Fibroblast of gingiva (primary cell): Measurements from ENCODE around the gene MYRF.
A peak's percentile ranks its signal among the peaks of the same experiment; 100 is the strongest.

Experiments used
- DNase-seq: peaks from one replicate; pipeline ENCODE4 v3.0.0-alpha.2; 2011; ENCODE audit warnings: low read depth

The MYRF gene

GRCh38 chr11:61795459-61795858 lies 43.0 kb downstream of the MYRF start:
- no peak for DNase-seq

DNA sequence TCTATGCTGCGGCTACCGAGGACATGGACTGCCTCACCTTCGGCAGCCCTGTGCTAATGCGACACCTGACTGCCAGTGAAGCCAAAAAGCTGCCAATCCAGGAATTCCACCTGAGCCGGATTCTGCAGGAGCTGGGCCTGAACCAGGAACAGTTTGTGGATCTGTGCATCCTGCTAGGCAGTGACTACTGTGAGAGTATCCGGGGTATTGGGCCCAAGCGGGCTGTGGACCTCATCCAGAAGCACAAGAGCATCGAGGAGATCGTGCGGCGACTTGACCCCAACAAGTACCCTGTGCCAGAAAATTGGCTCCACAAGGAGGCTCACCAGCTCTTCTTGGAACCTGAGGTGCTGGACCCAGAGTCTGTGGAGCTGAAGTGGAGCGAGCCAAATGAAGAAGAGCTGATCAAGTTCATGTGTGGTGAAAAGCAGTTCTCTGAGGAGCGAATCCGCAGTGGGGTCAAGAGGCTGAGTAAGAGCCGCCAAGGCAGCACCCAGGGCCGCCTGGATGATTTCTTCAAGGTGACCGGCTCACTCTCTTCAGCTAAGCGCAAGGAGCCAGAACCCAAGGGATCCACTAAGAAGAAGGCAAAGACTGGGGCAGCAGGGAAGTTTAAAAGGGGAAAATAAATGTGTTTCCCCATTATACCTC lies 43.6 kb downstream of the MYRF start:
- DNase-seq, result no peak

GRCh38 chr11:61797263-61797944 lies 45.0 kb downstream of the MYRF start:
- peak; percentile 81 for DNase-seq

DNA sequence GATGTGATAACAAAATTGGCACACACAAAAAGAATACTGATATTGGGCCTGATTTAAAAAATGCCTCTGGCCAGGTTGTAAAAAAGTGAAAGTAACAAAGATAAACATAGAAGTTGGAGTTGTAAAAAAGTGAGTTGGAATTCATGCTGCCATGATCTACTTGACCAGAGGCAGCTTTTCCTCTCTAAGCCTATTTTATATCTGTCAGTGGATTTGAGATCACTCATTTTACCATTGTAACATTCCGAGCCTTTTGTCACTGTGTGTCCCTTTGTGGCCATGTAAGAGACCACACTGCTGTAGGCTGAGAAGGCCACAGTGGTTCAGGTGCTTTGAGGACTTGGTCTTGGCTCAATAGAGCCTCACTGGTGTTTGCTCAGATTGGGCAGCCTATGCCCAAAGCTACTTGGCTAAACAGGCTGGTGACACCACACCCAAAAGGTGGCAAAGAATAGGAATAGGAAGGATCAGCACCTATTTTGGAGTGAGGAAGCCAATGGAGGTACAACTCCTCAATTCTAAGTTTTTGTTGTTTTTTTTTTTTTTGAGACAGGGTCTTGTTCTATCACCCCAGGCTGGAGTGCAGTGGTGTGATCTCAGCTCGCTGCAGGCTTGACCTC lies 47.3 kb downstream of the MYRF start:
- DNase-seq, result no peak

DNA sequence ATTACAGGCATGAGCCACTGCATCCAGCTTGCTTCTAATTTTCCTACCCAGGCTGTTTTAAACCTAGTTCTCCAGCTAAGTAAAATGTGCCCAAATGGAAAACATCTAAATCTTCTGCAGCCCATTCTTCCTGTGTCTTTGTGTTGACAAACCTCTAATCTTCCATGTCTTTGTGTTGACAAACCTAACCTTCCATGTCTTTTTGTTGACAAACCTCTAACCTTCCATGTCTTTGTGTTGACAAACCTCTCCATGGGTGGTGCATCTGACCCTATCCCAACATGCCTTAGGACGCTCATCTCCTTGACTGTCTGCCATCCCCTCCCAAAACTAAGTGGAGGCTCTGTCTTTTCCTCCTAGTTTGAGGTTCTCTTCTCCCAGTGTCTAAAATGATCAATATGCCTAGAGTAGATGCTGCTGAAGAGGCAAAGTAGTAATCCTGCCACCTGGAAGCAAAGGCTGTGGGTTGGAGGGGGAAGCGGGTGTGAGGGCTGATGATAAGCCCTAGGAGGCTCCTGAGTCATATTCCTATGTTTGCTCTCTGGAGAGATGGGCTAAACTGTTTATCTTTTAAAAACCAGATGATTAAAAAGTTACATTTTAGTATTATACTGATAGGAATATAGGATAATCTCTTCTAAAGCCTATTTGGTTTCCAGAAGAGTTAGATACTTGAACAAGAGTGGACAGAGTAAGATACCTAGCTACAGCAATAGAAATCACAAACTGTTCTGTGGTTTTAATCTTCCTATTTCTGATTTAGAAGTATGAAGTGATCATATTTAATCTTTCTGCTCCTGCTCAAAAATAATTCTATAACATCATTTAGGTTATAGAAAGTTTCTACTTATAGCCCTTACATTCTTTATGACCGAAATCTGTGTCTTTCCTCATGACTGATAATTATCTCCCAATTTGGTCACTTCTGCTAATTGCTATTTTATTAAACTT lies 48.2 kb downstream of the MYRF start:
- no peak for DNase-seq

DNA sequence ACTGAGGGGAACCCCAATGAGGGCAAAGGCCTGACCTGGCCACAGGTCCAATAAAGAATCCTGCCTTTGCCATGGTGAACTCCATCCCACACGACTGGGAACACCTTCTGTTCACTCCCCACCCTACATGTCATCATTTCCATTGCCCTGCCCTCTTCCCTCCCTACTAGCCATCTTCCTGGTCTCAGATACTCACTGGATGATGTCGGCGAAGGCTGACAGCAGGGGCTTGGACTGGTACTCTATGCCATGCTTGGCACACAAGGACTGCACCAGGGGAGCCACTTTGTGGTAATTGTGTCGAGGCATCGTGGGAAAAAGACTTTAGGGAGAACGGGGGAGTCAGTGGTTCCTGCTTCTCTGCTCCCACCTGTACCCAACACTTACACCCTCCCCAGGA lies 50.2 kb downstream of the MYRF start:
- no peak for DNase-seq

- DNase-seq, result no peak
These were observed 51.6 kb downstream of the MYRF start for GRCh38 chr11:61803889-61804647.

GRCh38 chr11:61805146-61805545 lies 52.7 kb downstream of the MYRF start:
- DNase-seq, result no peak

DNA sequence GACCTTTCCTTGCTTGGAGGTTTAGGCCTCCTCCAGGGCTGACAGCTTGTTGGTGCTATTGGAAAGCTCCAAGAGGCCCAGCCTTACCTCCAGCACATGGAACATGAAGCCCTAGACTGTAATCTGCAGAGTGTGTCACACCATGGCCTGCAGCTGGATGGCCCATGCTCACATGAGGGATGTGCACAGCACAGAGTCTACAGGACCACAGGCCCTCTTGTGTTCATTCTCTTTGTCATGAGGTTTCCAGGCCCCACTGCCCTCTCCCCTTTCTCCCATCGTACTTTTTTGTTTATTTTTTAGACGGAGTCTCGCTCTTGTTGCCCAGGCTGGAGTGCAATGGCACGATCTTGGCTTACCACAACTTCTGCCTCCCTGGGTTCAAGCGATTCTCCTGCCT lies 54.3 kb downstream of the MYRF start:
- DNase-seq, result no peak

GRCh38 chr11:61810671-61811175 lies 58.3 kb downstream of the MYRF start:
- no peak for DNase-seq

- DNase-seq, result no peak
These were observed 59.4 kb downstream of the MYRF start for GRCh38 chr11:61811831-61812230.

DNA sequence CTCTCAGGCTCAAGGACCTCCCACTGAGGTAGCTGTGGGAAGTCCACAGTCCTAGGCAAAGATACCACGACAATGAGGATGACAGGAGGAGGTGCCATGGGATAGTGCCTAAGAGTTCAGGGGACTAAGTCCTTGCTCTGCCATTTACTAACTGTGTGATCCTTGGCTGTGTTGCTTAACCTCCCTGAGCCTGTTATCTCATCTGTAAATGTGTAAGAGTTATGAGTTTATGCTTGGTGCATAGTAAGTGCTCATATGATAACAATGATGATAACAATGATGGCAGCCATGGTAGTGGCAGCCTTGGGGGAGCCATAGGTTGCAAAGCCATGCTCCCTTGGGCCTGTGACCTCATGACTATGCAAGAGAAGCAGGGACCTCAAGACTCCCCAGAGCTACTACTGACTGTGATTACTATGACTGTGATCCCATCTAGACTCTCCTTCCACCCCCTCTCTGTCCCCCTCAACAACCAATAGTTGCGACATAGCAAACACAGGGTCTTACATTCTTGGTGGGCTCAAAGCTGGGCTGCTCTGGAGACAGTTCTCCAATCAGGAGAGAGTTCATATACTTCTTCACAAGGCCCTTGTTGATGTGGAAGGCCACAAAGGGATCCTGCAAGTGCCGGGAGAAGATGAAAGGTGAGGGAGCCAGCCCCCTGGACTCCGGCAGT lies 60.4 kb downstream of the MYRF start:
- DNase-seq, result no peak

- peak; percentile 46 for DNase-seq
These were observed 62.0 kb downstream of the MYRF start for GRCh38 chr11:61814247-61814957.

DNA sequence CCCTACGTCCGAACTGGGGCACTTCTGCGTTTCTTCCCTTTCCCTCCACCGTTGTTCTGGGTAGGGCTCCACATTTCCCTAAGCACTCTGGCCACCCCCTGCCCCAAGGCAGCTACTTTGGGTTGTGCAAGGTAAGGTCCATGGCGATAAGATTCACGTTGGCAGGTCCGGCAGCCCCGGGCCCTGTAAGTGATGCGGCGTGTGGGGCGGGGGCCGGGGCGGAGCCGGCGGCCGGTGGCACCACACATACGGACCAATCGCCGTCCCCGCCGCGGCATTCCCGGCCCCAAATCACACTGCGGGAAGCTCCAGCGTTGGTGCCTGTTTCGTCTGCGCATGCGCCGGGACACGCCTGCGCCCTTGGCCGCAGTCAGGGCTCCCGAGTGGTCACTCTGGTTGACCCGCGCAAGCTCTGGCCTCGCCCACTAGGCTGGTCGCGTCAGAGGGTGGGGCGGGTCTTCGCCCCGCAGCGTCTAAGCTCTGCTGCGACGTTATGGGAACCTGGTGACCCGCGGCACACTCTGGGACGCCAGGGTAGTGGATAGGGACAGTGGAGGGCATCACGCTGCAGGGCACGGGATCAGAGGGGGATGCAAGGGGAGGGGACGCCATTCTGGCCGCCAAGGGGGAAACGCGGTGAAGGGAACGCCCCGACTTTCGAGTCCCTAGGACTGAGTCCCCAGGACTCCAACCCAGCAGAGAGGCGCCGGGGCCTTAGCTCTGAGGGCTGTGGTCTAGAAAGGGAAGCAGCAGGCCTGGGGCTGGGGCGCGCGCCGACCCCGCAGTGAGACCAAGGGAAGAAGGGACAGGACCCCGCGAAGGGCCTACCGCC lies 62.7 kb downstream of the MYRF start:
- peak; percentile 98 for DNase-seq

DNA sequence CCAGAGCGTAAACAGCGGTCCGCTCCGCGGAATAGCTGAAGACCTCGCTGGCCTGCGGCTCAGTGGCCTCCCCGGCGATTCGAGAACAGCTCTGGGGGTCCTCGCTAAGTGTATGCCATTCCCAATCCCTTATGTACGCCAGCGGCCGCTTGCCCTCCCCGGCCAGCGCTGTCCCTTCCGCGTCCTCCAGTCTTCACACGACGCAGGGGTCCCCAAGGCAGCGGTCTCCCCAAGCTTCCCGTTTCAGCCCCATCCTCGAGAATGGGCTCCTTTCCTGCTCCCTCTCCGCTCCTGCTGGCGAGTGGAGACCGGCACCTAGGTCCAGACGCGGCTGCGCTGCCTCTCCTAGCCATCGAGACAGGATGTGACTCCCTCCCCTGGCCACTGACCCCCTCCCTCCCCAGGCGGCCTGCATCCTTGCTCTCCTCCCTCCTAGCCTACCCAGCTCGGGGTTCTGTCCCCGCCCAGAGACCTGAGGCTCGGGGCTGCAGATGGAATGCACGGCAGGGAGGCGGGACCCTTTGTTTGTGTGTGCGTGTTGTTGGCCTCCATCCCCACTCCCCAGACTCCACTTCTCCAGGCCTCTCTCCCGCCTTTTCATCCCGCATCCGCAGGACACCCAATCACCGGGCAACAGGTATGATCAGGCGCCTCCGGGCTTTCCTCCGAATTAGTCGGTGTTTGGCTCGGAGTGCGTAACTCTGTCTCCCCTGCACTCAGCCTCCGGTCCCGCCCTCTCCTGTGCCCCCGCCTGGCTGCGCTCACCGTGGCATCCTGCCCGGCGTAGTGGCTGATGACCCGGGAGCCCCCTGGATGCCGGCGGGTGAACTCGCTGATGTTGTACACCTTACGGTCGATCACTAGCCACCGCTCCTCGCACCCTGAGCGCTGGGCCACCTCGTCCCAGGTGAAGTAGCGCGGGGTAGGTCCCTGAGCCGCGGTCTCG lies 63.6 kb downstream of the MYRF start:
- peak; percentile 70 for DNase-seq

DNA sequence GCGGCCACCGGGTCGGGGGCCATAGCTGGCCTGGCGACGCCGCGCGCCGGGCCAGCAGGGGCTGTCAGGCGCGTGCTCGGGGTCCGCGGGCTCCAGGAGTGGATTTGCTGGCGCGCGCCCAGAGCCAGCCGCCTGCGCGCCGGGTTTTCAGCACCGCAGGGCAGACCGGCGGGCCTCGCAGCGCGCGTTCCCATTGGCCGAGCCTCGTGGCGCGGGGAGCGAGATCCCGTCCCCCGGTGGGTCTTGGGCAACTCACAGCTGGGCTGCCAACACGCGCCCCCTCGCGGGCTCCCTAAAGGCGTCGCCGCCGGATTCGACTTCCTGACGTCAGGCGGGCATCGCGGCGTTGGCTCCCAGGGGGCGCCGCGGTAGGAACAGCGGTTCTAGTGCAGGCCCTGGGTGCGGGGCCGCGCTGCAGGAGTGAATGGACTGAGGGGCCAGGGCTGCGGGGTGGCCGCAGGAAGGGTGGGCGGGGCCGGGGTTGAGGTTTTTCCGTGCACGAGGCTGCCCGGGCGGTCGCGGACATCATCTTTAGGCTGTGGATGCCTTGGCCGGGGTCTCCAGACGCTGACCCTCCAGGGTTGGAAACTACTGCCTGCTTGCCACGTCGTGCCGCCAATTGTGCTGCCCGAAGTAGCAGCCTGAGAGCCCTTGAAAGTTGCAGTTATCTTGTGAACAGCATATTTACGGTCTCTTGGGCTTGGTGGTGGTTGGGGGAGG lies 64.5 kb downstream of the MYRF start, which contains the start of gene FADS1:
TSS of gene FADS1 (minus strand) at position 268 of the 720 bp plus-strand sequence. CDS start at position 194, 74 bp downstream.
- peak; percentile 97 for DNase-seq
